Lung (tissue), 12 donors: ENCODE measurements around the gene IP6K3. TPM values are rescaled to one million over a fixed set of nuclear protein-coding genes. Genes with fewer than 3 reads are reported as not detected.
A peak's percentile ranks its signal among the peaks of the same experiment; 100 is the strongest.

Experiments used
- ATAC-seq: fragments of 200-7000 bp; cut with Tn5 transposase; one replicate; pipeline ENCODE4 v1.9.1; 2020; ENCODE audit warnings: moderate number of reproducible peaks; ENCODE audit not compliant: insufficient read depth, low FRiP score
- DNase-seq, 3 donors: peaks; one replicate each; pipeline ENCODE4 v3.0.0-alpha.2; 2013 to 2017
- H3K27ac ChIP-seq, 2 donors: one replicate each; pipeline ENCODE4 v1.5.1; 2013; ENCODE audit warnings: mild to moderate bottlenecking in 2 of 2, moderate library complexity in 2 of 2, control low read depth in 1 of 2, inconsistent platforms in 1 of 2, low read depth in 1 of 2, low read length in 1 of 2
- H3K27me3 ChIP-seq, 3 donors: one replicate each; pipeline ENCODE4 v1.5.1; 2013; ENCODE audit warnings: low read length in 2 of 3; ENCODE audit not compliant: control insufficient read depth in 3 of 3, insufficient read depth in 3 of 3
- H3K36me3 ChIP-seq, 4 donors: one replicate each; pipeline ENCODE4 v1.5.1; 2013; ENCODE audit warnings: low read length in 4 of 4, mild to moderate bottlenecking in 1 of 4, moderate library complexity in 1 of 4; ENCODE audit not compliant: control insufficient read depth in 4 of 4, insufficient read depth in 4 of 4
- H3K4me1 ChIP-seq, 5 donors: one replicate each; pipeline ENCODE4 v1.5.1; 2013; ENCODE audit warnings: low read length in 5 of 5, mild to moderate bottlenecking in 2 of 5, moderate library complexity in 1 of 5; ENCODE audit not compliant: control insufficient read depth in 5 of 5, insufficient read depth in 5 of 5
- H3K4me3 ChIP-seq: one replicate; pipeline ENCODE4 v1.5.1; 2013; ENCODE audit warnings: mild to moderate bottlenecking, control low read depth, moderate library complexity
- H3K9ac ChIP-seq, 2 donors: one replicate each; pipeline ENCODE4 v1.5.1; 2013; ENCODE audit warnings: low read length in 2 of 2, control low read depth in 1 of 2; ENCODE audit not compliant: insufficient read depth in 1 of 2
- H3K9me3 ChIP-seq, 4 donors: one replicate each; pipeline ENCODE4 v1.5.1; 2013; ENCODE audit warnings: low read length in 3 of 4, mild to moderate bottlenecking in 1 of 4, moderate library complexity in 1 of 4; ENCODE audit not compliant: control insufficient read depth in 4 of 4, insufficient read depth in 3 of 4
- CTCF ChIP-seq: IDR thresholded peaks from 2 replicates; pipeline ENCODE4 v1.5.1; 2012; ENCODE audit warnings: mild to moderate bottlenecking; ENCODE audit errors: control extremely low read depth, extremely low read depth
- WGBS, 2 donors: extraction: QIAGEN DNeasy Blood & Tissue Kit; methylation state at CpG; one replicate each; pipeline ENCODE4 v1.1.7; 2013; 5-methylcytosine and 5-hydroxymethylcytosine counted together
- polyA plus RNA-seq, 2 donors: library from polyadenylated mRNA; stranded (reverse); fragments of 200-250 nt; gene quantifications; one replicate each; pipeline ENCODE4 v1.2.1, GENCODE V29; 2013
- total RNA-seq, 2 donors: library from RNA; depleted of rRNA in 1 of 2; stranded (reverse); fragments of >200 nt in 1 of 2; gene quantifications; one replicate each; pipeline ENCODE4 v1.2.1, GENCODE V29; 2014 to 2021
- donor health status: control.
- donor health status: control.
- donor health status: Bipolar disorder and iron deficiency.
- donor health status: healthy.
- donor health status: DM: yes; HTN: yes; CAD: no.

Gene IP6K3
- total and polyA plus RNA-seq, 4 donors = 1.3 to 3.9 (median 2.5) TPM

- Histone ChIP-seq H3K27ac (peak overlapping the region in 1 of 2 donors; percentile 61), H3K4me1 (peaks cover 0 to 3% (median 0%) of the 10 kb centered on the region in 5 donors), H3K36me3 (peaks cover 0 to 4% (median 0%) of the 10 kb centered on the region in 4 donors), H3K4me3 (no peak overlapping the region), H3K27me3 (no peaks in the 10 kb centered on the region), H3K9me3 (no peaks in the 10 kb centered on the region), H3K9ac (no peak overlapping the region)
- ATAC-seq (no peak), DNase-seq (no peak)
- 90 to 93% methylated on average over 6 of the region's 6 CpGs for WGBS, 2 donors
- no peak for TF ChIP-seq CTCF
These were observed 14.3 kb downstream of the IP6K3 start for GRCh38 chr6:33732385-33732784.

GRCh38 chr6:33731751-33732282, 14.9 kb downstream of the IP6K3 start:
- Histone ChIP-seq H3K36me3 (peaks cover 0 to 4% (median 0%) of the 10 kb centered on the region in 4 donors), H3K4me1 (no peaks in the 10 kb centered on the region), H3K9ac (no peak overlapping the region), H3K9me3 (no peaks in the 10 kb centered on the region), H3K4me3 (no peak overlapping the region), H3K27ac (peak overlapping the region; percentile 1 to 61), H3K27me3 (no peaks in the 10 kb centered on the region)
- no peak for TF ChIP-seq CTCF
- ATAC-seq (no peak), DNase-seq (no peak)
- 68 to 86% methylated on average over 9 of the region's 9 CpGs for WGBS, 2 donors

- 77 to 82% methylated on average over 7 of the region's 7 CpGs for WGBS, 2 donors
- Histone ChIP-seq H3K9me3 (no peaks in the 10 kb centered on the region), H3K4me1 (no peaks in the 10 kb centered on the region), H3K36me3 (peaks cover 0 to 4% (median 0%) of the 10 kb centered on the region in 4 donors), H3K27ac (peak overlapping the region in 1 of 2 donors; percentile 61), H3K9ac (no peak overlapping the region), H3K27me3 (no peaks in the 10 kb centered on the region), H3K4me3 (no peak overlapping the region)
- no peak for ATAC-seq
- no peak for DNase-seq
- TF ChIP-seq CTCF = no peak
These were observed 15.7 kb downstream of the IP6K3 start for GRCh38 chr6:33731035-33731434.

GRCh38 chr6:33730611-33731010, 16.1 kb downstream of the IP6K3 start:
- H3K4me1 ChIP-seq = no peaks in the 10 kb centered on the region
- no peak for DNase-seq
- H3K27ac ChIP-seq = peak overlapping the region in 1 of 2 donors; percentile 61
- no peak for TF ChIP-seq CTCF
- 77 to 82% methylated on average over 10 of the region's 10 CpGs for WGBS, 2 donors
- H3K27me3 ChIP-seq = no peaks in the 10 kb centered on the region
- no peak for ATAC-seq
- H3K9me3 ChIP-seq = no peaks in the 10 kb centered on the region
- H3K4me3 ChIP-seq = no peak overlapping the region
- peaks cover 0 to 4% (median 0%) of the 10 kb centered on the region in 4 donors for H3K36me3 ChIP-seq
- H3K9ac ChIP-seq = no peak overlapping the region
